RCC 7860 (cell line): ENCODE measurements around the gene ALOX5.
"Not testable (repeated sequence)": the region's sequence is repeated elsewhere in the genome, so short reads cannot be mapped to it uniquely, and the experiment has no call there.

Source experiments
- DNase-seq: peaks from one replicate; pipeline ENCODE4 v3.0.0-alpha.2; 2015; ENCODE audit warnings: low spot score
- FAIRE-seq: peaks from 2 replicates; lab custom pipeline; 2012; peaks lifted over from hg19 to GRCh38; lab: Jason Lieb, UNC

Gene ALOX5

DNA sequence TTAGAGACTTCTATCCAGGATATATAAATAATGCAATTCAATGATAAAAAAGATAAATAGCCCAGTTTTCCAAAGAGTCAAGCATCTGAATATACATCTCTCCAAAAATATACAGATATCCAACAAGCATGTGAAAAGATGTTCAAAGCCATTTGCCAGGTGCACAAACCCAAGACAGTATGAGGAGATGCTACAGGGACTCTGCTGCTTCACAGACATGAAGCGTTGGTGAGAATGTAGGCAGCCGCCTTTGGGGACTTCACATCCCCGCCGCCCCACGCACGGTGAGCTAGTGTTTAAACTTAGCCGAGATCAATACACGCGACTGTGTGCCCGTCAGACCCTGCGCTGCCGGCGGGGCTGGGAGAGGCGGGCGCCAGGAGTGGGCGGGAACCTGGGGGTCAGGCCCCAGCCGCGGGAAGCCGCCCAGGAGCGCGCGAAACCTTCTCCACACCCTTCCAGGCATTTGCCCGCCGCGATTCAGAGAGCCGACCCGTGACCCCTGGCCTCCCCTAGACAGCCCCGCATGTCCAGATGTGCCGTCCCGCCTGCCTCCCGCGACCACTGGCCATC, 927 bp upstream of the ALOX5 start:
- FAIRE-seq (no peak), DNase-seq (no peak)

DNA sequence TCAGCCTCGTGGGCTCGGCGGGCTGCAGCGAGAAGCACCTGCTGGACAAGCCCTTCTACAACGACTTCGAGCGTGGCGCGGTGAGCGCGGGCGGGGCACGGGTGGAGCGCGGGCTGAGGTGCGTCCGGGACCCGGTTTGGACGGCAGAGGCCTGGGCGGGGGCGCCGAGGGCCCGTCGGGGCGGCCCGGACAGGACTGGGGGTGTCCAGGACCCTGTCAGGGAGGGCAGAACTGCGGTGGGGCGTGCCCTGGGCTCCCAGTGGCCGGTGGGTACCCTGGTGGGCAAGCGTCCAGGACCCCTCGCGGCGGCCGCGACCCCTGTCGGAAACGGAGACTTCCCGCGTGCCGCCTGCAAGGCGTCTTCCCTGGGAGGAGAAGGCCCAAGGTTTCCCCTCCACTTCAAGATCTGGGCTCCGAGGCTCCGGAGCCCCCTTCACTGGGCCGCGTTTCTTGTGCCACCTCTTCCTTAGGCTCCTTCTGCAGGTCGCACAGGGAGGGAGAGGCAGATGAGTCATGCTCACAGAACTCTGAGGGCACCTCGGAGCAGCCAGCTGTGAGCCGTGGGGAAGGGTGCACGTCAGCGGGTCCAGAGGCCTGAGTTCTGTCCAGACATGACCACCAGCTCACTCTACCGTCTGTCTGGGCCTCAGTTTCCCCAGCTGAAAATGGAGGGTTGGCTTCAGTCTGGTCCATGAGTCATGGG, 485 bp downstream of the ALOX5 start:
- DNase-seq (peak; percentile 37), FAIRE-seq (no peak)

DNA sequence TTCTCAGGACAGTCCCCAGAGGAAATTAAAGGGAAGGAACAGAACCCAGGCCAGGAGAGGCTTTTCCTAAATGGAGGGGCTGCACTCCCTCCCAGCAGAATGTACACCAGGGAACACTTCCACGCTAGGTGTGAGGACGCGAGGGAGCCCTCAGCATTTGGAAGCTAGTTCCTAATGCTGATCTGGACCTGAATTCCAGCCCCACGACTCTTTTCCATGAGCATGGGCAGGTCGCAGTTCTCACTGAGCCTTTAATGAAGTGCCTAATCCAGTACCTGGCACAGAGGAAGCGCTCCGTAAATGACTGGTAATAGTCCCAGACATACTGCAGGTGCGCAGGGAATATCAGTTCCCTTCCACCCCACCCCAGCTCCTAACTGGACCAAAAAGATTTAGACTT, 1.1 kb downstream of the ALOX5 start:
- no peak for DNase-seq
- FAIRE-seq = no peak

DNA sequence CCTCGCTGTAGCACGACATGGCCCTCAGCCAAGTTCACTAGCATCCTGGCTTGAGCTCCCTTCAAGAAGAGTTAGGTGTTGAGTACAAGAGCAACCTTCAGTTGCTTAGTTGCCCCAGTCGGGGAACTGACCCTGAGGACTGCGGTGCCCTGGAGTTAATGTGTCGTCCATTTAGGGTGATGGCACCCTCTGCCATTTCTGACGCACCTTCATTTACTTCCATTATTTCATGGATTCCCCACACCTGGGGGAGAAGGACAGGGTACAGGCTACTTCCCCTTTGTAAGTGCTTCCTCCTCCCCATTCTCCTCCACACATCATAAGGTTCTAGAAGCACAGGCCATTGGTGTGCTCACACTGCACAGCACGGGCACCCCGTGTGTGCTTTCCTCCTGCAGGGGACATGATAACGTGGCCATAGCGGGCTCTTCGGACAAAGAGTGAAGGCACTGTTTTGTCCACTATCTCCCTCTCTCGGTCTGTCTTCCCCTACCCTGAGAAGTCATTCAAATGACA, 1.8 kb downstream of the ALOX5 start:
- DNase-seq (no peak), FAIRE-seq (no peak)

DNA sequence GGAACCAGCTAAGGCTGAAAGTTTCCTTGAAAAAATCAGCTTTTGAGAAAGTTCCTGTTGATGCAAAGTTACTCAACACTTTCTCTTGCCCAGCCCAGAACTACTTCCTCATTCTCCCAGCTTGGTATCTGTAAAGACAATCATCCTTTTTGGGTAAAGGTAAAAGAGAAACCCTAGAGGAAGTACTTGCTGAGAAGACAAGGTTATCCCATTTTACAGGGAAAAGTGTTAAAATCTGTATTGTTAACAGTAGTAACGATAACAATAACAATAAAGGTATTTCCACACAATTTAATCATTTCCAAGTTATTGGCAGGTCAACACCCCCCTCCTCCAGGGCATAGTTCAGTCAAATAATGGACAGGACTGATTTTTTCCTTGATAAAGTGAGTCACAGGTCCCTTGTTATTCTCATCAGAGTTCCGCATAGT, 2.4 kb downstream of the ALOX5 start:
- DNase-seq = no peak
- FAIRE-seq = no peak

DNA sequence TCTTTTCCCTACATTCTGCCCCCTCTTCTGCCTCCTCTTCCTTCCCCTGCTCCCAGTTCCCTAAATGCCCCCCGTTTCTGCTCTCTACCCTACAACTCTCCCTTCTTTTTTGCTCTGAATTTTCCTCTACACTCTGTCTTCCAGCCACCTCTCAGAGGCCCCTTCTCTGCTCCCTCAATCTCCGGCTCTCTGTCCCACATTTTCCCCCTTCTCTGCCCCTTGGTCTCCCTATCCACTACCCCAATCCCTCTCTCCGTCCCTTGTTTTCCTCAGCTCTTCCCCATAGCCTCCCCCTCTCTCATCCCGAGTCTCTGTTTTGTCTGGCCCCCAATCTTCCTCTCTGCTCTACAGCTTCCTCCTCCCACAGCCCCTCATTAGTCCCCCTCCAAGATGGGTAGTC, 3.3 kb downstream of the ALOX5 start:
- DNase-seq (no peak), FAIRE-seq (no peak)

DNA sequence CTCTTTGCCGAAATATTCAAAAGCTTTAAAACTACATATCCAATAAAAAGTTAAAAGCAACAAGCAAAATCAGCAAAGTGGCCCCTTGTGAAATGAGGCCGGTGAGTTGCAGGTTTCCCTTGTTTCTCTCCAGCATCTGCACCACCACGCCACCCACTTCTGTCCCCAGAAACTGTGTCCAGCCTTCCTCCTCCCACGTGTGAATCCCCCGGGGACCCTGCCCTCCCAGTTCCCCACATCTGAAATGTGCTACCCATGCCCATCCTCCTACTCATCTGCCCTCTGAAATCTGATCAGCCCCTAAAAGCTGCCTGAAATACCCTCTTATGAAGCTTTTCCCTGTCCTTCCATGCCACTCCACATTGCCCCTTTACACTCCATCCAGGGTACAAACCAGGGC, 3.8 kb downstream of the ALOX5 start:
- FAIRE-seq (no peak), DNase-seq (no peak)

DNA sequence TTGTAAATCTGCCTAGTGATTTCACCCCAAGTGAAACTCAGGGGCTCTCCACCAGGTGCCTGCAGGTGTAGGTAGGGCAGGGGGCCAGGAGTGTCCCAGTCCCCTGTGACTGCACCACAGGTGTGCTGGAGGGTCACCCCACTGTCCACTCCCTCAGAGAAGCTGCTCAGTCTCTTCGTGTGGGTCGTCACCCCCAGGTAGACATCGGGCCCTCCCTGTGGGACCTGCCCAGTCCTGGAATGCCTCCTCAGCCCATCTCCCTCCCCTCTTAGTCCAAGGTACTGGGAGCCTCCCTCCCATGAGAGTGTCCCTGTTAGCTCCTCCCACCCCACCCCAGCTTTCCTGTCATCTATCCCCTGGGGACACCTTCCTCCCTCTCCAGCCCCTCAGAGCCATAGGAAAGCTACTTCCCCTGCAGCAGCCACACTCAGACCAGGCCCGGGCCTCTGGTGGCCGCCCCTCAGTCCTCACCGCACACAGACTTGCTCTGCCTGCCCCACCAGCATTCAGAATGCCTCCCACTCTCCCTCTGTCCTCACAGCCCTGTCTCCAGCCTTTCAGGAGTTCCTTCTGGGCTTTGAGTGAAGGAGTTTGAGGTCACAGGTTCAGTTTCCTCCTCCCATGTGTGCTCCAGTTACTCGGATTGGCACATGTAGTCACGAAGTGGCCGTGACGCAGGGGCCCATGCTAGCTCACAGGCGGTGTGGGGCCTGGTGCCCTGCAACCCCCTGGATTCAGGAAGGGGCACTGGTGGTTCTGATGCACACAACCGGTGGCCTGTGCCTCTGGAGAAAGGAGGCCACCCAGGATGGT, 5.1 kb downstream of the ALOX5 start:
- FAIRE-seq (no peak), DNase-seq (no peak)

DNA sequence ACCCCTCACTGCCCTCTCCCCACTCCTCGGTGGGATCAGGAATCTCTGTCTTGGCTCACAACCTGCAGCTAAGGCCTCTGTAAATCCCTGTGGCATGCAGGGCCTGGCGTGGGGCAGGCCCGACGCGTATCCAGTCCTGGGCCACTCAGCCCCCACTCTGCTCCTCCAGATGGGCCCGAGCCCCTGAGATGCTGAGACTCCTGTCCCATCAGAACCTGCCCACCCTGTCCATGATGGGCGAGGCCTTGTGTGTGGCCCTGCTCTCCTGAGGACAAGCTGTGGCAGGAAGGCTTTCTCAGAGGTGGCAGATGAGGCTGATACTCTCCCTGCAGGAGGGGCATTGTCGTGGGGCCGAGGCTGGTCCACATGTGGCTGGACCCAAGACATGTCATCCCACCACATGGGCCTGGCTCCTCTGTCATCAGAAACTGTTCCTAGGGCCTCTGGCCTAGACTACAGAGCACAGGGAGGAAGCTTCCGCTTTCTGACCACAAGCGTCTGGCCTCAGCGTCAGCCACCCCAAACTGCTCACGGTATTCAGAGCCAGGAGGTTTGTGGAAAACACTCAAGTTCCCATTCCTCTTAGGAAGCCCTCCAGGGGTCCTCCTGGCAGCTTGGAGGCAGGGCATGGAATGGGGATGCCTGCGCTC, 6.0 kb downstream of the ALOX5 start:
- DNase-seq (no peak), FAIRE-seq (no peak)

DNA sequence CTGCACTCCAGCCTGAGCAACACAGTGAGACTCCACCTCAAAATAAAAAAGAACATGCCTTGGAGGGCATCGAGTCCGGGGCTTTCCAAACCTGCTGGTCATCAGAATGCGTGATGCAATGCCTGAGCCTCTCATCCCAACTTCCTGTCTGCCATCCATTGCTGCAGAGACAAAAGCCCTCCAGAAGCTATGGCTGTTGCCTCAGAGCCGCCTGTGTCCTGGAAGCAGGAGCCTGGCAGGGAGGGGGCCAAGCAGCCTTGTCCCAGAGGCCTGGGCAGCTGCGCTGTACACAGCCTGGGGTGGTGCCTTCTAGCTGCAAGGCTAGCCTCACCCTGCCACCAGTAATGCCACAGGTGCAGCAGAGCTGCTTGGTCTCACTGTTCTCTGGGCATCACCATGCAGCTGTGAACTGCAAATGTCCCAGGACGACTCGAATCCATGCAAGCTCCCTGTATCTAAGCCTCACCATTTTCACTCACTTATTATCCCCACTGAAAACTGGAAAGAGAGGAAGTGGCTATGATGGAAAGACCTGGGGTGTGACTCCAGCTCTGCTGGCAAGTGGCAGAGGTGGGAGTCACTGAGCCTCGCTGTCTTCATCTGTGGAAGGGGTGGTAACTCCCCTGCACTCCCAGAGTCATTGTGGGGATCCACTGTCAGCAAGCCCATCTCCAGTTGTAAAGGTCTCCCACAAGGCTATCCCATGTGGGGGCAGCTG, 7.0 kb downstream of the ALOX5 start:
- no peak for DNase-seq

DNA sequence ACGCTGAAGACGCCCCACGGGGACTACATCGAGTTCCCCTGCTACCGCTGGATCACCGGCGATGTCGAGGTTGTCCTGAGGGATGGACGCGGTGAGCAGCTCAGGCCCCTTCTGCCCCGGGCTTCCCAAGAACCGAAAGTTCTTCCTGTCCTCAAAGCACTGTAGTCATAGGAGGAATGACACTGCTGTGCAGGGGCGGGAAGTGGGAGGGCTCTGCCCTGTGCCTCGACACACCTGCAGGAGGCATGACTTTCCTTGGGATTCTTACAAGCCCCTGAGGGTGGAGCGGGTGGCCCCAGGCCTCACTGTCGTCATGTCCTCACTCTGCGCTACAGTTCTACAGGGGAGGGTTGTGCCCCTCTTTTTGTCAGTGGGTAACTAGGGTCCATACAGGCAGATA, 8.6 kb downstream of the ALOX5 start:
- DNase-seq = no peak
- no peak for FAIRE-seq

More for the DNA sequence above, 7.0 kb downstream of the ALOX5 start:
- FAIRE-seq = no peak

DNA sequence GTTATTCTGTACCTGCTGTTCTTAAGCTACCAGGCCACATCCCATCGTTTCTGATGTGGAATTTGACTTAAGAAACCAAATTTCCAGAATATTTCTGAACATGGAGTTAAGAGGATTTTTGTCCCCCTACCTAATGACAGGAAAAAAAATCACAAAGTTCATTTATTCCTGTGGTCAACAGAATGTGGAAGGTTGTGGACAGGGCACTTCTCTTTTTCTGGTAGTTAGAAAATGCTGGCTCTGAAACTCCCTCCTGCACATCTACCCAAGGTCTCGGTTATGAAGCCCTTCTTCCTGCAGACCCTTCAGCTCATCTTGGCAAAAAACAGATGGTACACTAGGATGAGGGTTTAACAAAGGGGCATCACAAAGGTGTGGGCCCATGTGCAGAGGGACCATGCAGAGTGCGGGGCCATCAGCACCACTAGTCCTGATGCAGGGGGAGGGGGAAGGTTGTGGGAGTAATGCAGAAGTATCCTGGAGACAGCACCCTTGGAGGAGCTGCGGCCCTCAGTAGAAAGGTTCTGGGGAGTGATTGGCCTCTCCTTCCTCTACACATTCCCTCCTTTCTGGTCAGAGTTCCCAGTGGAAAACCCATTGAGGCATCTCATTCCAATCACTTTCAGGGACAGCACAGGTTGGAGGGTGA, 9.8 kb downstream of the ALOX5 start:
- DNase-seq (no peak), FAIRE-seq (no peak)

DNA sequence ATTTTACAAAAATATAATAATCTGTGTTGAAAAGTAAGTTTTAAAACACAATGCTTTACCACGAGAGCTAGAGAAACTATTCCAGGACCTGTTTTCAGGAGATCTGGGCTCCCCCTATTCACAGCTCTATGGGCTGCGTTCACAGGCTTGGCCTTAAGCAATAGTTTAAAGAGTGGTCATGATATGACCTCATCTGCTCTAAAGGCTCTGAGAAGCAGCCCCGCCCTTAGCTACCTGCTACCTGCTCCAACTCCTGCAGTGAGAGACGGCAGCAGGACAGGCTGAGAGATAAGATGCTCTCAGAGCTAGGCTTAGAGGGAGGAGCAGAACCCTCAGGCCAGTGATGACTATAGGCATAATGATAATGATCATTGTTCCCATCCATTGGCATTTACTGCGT, 12.6 kb downstream of the ALOX5 start:
- DNase-seq (no peak), FAIRE-seq (no peak)

DNA sequence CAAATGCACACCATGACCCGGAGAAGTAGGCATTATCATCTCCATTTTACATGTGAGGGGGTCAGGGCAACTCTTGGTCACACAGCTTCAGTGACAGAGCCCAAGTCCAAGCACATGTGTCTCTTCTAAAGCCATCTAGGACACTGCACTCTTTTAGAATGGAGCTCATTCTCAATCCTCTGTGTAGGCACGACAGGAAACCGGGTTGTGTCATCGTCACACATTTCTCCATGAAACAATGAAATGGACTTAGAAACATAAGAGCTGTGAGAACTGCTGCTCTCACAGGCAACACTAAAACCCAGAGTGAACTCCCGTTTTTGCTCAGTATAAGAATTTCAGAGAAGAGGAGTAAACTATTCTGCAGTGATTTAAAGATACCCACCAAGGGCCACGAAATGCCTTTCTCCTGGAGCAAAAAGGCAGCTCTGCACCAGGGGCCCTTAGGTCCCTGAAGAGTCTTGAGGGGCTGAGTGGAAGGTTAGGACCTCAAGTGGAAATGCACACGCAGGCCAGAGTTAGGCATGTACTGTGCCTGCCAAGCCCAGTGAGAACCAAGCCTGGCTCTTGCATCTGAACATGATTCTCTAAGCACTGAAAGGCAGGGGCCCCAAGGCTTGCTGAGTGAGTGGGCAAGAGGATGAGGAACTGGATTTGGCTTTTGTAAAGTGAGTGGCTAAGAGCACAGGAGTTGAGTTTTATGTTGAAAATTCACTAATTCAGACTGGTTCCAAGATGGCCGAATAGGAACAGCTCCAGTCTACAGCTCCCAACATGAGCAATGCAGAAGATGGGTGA, 13.3 kb downstream of the ALOX5 start:
- FAIRE-seq (no peak), DNase-seq (no peak)

DNA sequence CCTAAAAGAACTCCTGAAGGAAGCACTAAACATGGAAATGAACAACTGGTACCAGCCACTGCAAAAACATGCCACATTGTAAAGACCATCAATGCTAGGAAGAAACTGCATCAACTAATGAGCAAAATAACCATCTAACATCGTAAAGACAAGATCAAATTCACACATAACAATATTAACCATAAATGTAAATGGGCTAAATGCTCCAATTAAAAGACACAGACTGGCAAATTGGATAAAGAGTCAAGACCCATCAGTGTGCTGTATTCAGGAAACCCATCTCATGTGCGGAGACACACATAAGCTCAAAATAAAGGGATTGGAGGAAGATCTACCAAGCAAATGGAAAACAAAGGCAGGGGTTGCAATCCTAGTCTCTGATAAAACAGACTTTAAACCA, 15.7 kb downstream of the ALOX5 start:
- FAIRE-seq, DNase-seq: not testable (repeated sequence)

DNA sequence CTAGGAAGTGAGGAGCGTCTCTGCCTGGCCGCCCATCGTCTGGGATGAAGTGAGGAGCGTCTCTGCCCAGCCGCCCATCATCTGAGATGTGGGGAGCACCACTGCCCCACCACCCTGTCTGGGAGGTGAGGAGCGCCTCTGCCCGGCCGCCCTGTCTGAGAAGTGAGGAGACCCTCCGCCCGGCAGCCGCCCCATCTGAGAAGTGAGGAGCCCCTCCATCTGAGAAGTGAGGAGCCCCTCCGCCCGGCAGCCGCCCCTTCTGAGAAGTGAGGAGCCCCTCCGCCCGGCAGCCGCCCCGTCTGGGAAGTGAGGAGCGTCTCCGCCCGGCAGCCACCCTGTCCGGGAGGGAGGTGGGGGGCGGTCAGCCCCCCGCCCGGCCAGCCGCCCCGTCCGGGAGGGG, 17.6 kb downstream of the ALOX5 start:
- FAIRE-seq, DNase-seq: not testable (repeated sequence)

DNA sequence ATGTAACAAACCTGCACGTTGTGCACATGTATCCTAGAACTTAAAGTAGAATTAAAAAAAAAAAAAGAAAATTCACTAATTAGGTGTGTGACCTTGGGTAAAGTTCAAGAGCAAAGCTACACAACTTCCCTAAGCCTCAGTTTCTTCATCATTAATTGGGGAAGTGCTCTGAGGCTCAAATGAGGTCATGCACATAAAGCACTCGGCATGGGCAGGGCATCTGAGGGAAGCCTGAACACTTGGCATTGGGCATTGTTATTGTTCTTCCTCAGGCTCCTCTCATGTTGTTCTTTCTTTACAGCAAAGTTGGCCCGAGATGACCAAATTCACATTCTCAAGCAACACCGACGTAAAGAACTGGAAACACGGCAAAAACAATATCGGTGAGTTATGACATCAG, 21.5 kb downstream of the ALOX5 start:
- FAIRE-seq (no peak), DNase-seq (no peak)

DNA sequence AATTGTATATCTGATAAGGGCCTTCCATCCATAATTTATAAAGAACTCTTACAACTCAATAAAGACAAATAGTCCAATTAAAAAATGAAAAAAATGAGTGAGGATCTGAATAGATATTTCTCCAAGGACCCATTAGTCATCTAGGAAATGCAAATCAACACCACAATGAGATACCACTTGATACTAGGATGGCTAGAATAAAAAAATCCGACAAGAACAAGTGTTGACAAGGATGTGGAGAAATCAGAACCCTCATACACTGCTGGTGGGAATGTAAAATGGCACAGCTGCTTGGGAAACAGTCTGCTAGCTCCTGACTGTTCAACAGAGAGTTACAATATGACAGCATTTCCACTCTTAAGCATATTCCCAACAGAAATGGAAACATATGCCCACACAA, 24.6 kb downstream of the ALOX5 start:
- DNase-seq (no peak), FAIRE-seq (no peak)

DNA sequence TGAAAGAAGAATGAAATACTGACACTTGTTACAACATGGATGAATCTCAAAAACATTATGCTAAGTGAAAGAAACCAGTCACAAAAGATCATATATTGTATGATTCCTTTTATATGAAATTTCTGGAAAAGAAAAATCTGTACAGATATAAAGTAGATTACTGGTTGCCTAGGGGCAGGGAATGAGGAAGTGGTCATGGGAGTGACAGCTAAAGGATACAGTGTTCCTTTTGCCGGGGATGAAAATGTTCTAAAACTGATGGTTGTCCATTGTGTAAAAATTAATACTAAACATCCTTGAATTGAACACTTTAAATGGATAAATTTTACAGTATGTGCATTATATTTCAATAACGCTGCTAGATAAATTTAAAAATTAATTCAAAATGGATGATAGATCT, 25.1 kb downstream of the ALOX5 start:
- DNase-seq = no peak
- no peak for FAIRE-seq
